Caki2 (cell line): Measurements from ENCODE around the gene SNRPD2. TPM values are rescaled to one million over a fixed set of nuclear protein-coding genes. Genes with fewer than 3 reads are reported as not detected.

Experiments
- DNase-seq: peaks from one replicate; pipeline ENCODE4 v3.0.0-alpha.2; 2015; ENCODE audit warnings: low read depth
- in situ Hi-C: cut with HindIII; loops from 2 replicates; pipeline ENCODE4 v1.10.0; 2016; ENCODE audit warnings: low sequenced_read_pairs, low pct_unique_long_range_greater_than_20kb, mixed read lengths
- total RNA-seq: library from RNA; depleted of rRNA; stranded (reverse); fragments of >200 nt; shearing (Covaris generic); gene quantifications from 2 replicates; pipeline ENCODE4 v1.2.3, GENCODE V29; 2014; ENCODE audit warnings: low replicate concordance

SNRPD2 gene
- total RNA-seq, 1 experiment from 2014 or later, result 578 TPM

GRCh38 chr19:45667620-45668341, 24.0 kb downstream of the SNRPD2 start, which contains the start of gene GIPR:
Gene GIPR, plus strand, starts transcription at chr19:45668221. Its CDS starts 1,300 bp downstream, at chr19:45669521.
- in situ Hi-C loops, result no loop called here
- DNase-seq, result peak; percentile 92

- in situ Hi-C loops, result no loop called here
- DNase-seq, result no peak
Observed at GRCh38 chr19:45664575-45664974, 27.2 kb downstream of the SNRPD2 start.

GRCh38 chr19:45663800-45664199, 28.0 kb downstream of the SNRPD2 start:
- DNase-seq, result no peak
- in situ Hi-C loops, result no loop called here

GRCh38 chr19:45660636-45661035, 31.1 kb downstream of the SNRPD2 start:
- no peak for DNase-seq
- in situ Hi-C loops, result no loop called here

- in situ Hi-C loops, result no loop called here
- DNase-seq, result no peak
Observed at GRCh38 chr19:45659096-45659729, 32.5 kb downstream of the SNRPD2 start.

- no peak for DNase-seq
- in situ Hi-C loops, result no loop called here
Observed at GRCh38 chr19:45657520-45658167, 34.1 kb downstream of the SNRPD2 start.

GRCh38 chr19:45655073-45655472, 36.7 kb downstream of the SNRPD2 start:
- in situ Hi-C loops, result no loop called here
- DNase-seq, result no peak

GRCh38 chr19:45653634-45654033, 38.1 kb downstream of the SNRPD2 start:
- in situ Hi-C loops, result no loop called here
- DNase-seq, result no peak

- DNase-seq, result no peak
- in situ Hi-C loops, result no loop called here
Observed at GRCh38 chr19:45650722-45651121, 41.0 kb downstream of the SNRPD2 start.

- in situ Hi-C loops, result no loop called here
- no peak for DNase-seq
Observed at GRCh38 chr19:45646345-45646698, 45.4 kb downstream of the SNRPD2 start.

GRCh38 chr19:45645631-45646344, 46.0 kb downstream of the SNRPD2 start:
- in situ Hi-C loops, result no loop called here

GRCh38 chr19:45645068-45645630, 46.6 kb downstream of the SNRPD2 start:
- no peak for DNase-seq
- in situ Hi-C loops, result no loop called here

More at GRCh38 chr19:45645631-45646344, 46.0 kb downstream of the SNRPD2 start:
- no peak for DNase-seq

GRCh38 chr19:45643927-45644771, 47.6 kb downstream of the SNRPD2 start:
- no peak for DNase-seq
- in situ Hi-C loops, result no loop called here

GRCh38 chr19:45643024-45643926, 48.5 kb downstream of the SNRPD2 start:
- in situ Hi-C loops, result no loop called here
- DNase-seq, result peak; percentile 90

GRCh38 chr19:45641274-45642105, 50.3 kb downstream of the SNRPD2 start:
- peak; percentile 98 for DNase-seq
- in situ Hi-C loops, result no loop called here

GRCh38 chr19:45640849-45641273, 50.9 kb downstream of the SNRPD2 start:
- DNase-seq, result peak; percentile 96
- in situ Hi-C loops, result no loop called here
